ENCODE results near the gene ZNF837.

The ZNF837 gene

DNA sequence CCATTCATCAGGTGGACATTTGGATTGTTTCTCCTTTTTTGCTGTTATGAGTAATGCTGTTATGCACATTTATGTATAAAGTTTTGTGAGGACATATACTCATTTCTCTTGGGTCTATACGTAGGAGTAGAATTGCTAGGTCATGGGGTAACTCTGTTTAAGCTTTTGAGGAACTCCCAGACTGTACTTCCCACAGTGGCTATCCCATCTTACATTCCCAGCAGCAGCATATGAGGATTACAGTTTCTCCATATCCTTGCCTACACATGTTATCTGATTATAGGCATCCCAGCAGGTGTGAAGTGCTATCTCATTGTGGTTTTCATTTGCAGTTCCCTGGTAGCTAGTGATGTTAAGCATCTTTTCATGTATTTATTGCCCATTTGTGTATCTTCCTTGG, 48.1 kb downstream of the ZNF837 start:
- Histone ChIP-seq H3K9me3 (ENCODE audit: control insufficient read depth, low read length) (no peaks in the 10 kb centered on the region), H3K4me3 (ENCODE audit: insufficient read depth, low read depth, low read length) (no peak overlapping the region), H3K4me1 (ENCODE audit: control insufficient read depth, insufficient read depth, low read length) (no peaks in the 10 kb centered on the region), H3K36me3 (ENCODE audit: control insufficient read depth, insufficient read depth, low read length) (peaks cover under 1% of the 10 kb centered on the region), H3K27ac (ENCODE audit: insufficient read depth, low read depth, low read length, poor library complexity, severe bottlenecking) (no peak overlapping the region), H3K27me3 (ENCODE audit: control insufficient read depth, insufficient read depth, low read length, poor library complexity, severe bottlenecking) (no peaks in the 10 kb centered on the region)
- WGBS, 2 experiments: 90 to 100% methylated on average over 1 of the region's 1 CpG

DNA sequence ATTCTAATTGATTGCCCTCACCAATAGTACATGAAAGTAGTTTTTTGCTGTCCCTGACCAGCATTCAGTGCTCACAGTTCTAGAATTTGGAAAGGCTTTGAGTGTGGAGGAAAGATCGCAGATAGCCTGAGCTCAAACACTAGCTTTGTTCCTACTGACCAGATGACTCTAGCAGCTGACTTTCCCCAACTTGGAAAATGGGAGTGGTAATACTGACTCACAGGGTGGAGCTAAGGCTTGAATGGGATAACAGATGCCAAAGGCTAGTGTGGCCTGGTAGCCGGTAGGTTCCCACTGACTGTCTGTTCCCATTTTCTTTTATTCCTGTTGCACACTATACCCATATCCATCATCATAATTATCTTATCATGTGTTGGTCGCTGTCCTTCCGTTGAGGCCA, 50.4 kb downstream of the ZNF837 start:
- 85 to 87% methylated on average over 4 of the region's 4 CpGs for WGBS, 2 experiments
- Histone ChIP-seq H3K27ac (ENCODE audit: insufficient read depth, low read depth, low read length, poor library complexity, severe bottlenecking) (no peak overlapping the region), H3K27me3 (ENCODE audit: control insufficient read depth, insufficient read depth, low read length, poor library complexity, severe bottlenecking) (no peaks in the 10 kb centered on the region)

DNA sequence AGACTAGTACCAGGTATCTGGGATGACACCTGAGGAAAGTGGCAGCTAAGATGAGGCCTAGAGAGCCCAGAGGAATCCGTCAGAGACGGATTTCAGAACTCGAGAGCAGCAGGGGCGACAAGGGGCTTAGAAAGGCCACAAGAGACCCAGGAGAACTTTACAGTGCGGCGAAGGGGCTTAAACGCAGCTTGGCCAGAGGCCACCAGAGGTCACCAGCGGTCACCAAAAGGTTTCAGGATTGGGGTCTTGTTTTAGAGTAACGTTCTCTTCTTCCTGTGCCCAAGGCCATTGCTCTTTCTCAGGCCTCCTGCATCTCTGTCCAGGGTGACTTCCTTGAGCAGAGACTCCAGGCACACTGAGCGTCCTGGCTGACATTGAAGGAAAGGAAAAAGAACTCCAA, 51.8 kb downstream of the ZNF837 start:
- no peaks in the 10 kb centered on the region for H3K9me3 ChIP-seq (ENCODE audit: control insufficient read depth, low read length)
- no peak overlapping the region for H3K4me3 ChIP-seq (ENCODE audit: insufficient read depth, low read depth, low read length)
- peaks cover 8% of the 10 kb centered on the region for H3K4me1 ChIP-seq (ENCODE audit: control insufficient read depth, insufficient read depth, low read length)
- 24 to 28% methylated on average over 10 of the region's 10 CpGs for WGBS, 2 experiments
- H3K27me3 ChIP-seq (ENCODE audit: control insufficient read depth, insufficient read depth, low read length, poor library complexity, severe bottlenecking): no peaks in the 10 kb centered on the region
- no peak overlapping the region for H3K27ac ChIP-seq (ENCODE audit: insufficient read depth, low read depth, low read length, poor library complexity, severe bottlenecking)
- H3K36me3 ChIP-seq (ENCODE audit: control insufficient read depth, insufficient read depth, low read length): no peaks in the 10 kb centered on the region

More for the DNA sequence above, 50.4 kb downstream of the ZNF837 start:
- Histone ChIP-seq H3K36me3 (ENCODE audit: control insufficient read depth, insufficient read depth, low read length) (no peaks in the 10 kb centered on the region), H3K4me3 (ENCODE audit: insufficient read depth, low read depth, low read length) (no peak overlapping the region), H3K9me3 (ENCODE audit: control insufficient read depth, low read length) (no peaks in the 10 kb centered on the region), H3K4me1 (ENCODE audit: control insufficient read depth, insufficient read depth, low read length) (peaks cover 5% of the 10 kb centered on the region)

- Histone ChIP-seq H3K4me3 (ENCODE audit: insufficient read depth, low read depth, low read length) (peak within 1 kb of the TSS; percentile 60), H3K27ac (ENCODE audit: insufficient read depth, low read depth, low read length, poor library complexity, severe bottlenecking) (no peak within 1 kb of the TSS), H3K4me1 (ENCODE audit: control insufficient read depth, insufficient read depth, low read length) (peaks cover 8% of the 10 kb centered on the region), H3K36me3 (ENCODE audit: control insufficient read depth, insufficient read depth, low read length) (no peaks in the 10 kb centered on the region), H3K27me3 (ENCODE audit: control insufficient read depth, insufficient read depth, low read length, poor library complexity, severe bottlenecking) (no peaks in the 10 kb centered on the region), H3K9me3 (ENCODE audit: control insufficient read depth, low read length) (no peaks in the 10 kb centered on the region)
- 1 to 2% methylated on average over 62 of the region's 62 CpGs for WGBS, 2 experiments
Measured at GRCh38 chr19:58326914-58327726, 53.7 kb downstream of the ZNF837 start, which contains the start of gene ZSCAN22. Gene ZSCAN22, plus strand, starts transcription at chr19:58326994. Its CDS starts 7,809 bp downstream, at chr19:58334803.

DNA sequence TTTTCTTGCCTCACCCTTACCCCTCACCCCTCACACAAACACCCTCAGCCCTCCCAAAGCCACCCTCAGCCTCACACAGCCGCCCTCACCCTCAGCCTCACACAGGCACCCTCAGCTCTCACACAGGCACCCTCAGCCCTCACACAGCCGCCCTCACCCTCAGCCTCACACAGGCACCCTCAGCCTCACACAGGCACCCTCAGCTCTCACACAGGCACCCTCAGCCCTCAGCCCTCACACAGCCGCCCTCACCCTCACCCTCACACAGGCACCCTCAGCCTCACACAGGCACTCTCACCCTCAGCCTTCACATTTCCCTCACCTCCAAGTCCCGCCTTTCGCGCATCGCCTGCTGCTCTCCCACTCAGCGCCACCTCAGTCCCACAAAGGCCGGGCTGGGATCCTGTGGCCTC, 54.3 kb downstream of the ZNF837 start:
- H3K27ac ChIP-seq (ENCODE audit: insufficient read depth, low read depth, low read length, poor library complexity, severe bottlenecking): no peak overlapping the region
- WGBS, 2 experiments: 1% methylated on average over 9 of the region's 9 CpGs
- no peaks in the 10 kb centered on the region for H3K36me3 ChIP-seq (ENCODE audit: control insufficient read depth, insufficient read depth, low read length)
- no peaks in the 10 kb centered on the region for H3K27me3 ChIP-seq (ENCODE audit: control insufficient read depth, insufficient read depth, low read length, poor library complexity, severe bottlenecking)
- peaks cover 8% of the 10 kb centered on the region for H3K4me1 ChIP-seq (ENCODE audit: control insufficient read depth, insufficient read depth, low read length)
- H3K9me3 ChIP-seq (ENCODE audit: control insufficient read depth, low read length): no peaks in the 10 kb centered on the region
- H3K4me3 ChIP-seq (ENCODE audit: insufficient read depth, low read depth, low read length): peak overlapping the region; percentile 60

DNA sequence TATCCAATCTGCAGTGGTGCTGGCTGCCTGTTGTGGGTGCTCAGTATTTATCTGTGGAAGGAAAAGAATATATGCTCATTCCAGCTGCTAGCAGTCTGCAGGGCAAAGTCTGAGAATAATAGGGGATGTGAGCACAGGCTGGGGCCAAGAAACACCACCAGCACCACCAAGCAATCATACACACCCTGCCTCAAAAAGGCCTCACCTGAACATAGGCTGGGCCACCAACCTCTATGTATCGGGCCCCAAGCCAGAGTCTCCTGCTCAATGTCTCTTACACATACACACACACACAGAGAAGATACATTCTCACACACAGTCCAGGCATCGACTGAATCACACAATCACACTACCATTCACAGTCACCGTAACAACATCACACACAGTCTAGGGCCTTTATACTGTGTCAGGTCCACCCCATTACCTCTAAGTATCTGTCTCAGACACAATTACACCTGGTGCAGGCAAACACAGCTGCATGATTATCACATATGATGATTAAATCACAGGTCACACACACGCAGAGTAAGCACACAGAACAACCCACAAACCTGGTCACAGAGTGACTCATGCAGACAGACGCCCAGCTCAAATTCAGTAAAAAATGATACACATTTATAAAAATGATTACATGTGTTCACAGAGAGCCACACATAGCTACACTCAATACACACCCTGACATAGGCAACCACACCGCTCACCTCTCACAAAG, 55.4 kb downstream of the ZNF837 start:
- 87 to 94% methylated on average over 6 of the region's 6 CpGs for WGBS, 2 experiments
- H3K4me3 ChIP-seq (ENCODE audit: insufficient read depth, low read depth, low read length): peak overlapping the region; percentile 60
- no peaks in the 10 kb centered on the region for H3K9me3 ChIP-seq (ENCODE audit: control insufficient read depth, low read length)

GRCh38 chr19:58319241-58319640, 61.6 kb downstream of the ZNF837 start:
- H3K27me3 ChIP-seq (ENCODE audit: control insufficient read depth, insufficient read depth, low read length, poor library complexity, severe bottlenecking): no peaks in the 10 kb centered on the region
- H3K4me1 ChIP-seq (ENCODE audit: control insufficient read depth, insufficient read depth, low read length): no peaks in the 10 kb centered on the region
- H3K36me3 ChIP-seq (ENCODE audit: control insufficient read depth, insufficient read depth, low read length): peaks cover 11% of the 10 kb centered on the region
- H3K27ac ChIP-seq (ENCODE audit: insufficient read depth, low read depth, low read length, poor library complexity, severe bottlenecking): no peak overlapping the region
- H3K4me3 ChIP-seq (ENCODE audit: insufficient read depth, low read depth, low read length): no peak overlapping the region
- no peaks in the 10 kb centered on the region for H3K9me3 ChIP-seq (ENCODE audit: control insufficient read depth, low read length)
- WGBS, 2 experiments: 94 to 95% methylated on average over 10 of the region's 10 CpGs

More for the DNA sequence above, 55.4 kb downstream of the ZNF837 start:
- Histone ChIP-seq H3K4me1 (ENCODE audit: control insufficient read depth, insufficient read depth, low read length) (peaks cover 8% of the 10 kb centered on the region), H3K27ac (ENCODE audit: insufficient read depth, low read depth, low read length, poor library complexity, severe bottlenecking) (no peak overlapping the region), H3K36me3 (ENCODE audit: control insufficient read depth, insufficient read depth, low read length) (no peaks in the 10 kb centered on the region), H3K27me3 (ENCODE audit: control insufficient read depth, insufficient read depth, low read length, poor library complexity, severe bottlenecking) (no peaks in the 10 kb centered on the region)

DNA sequence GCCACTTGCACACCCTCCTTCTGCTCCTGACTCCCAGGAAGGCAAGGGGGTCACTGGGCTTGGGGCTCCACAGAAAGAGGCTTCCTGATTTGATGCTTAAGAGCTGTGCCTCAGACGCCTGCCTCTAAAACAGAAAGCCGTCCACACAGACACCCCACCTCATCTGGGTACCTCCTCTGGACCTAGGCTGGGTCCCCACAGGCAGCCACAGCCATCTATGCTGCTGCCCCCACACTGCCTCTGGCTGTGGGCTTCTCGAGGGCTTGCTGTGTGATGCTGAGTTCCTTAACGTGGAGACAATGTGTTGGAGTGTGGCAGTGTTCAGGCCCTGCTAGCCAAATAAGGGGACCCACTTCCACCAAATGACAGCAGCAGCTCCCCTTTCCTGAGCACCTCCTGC, 62.5 kb downstream of the ZNF837 start:
- 81 to 82% methylated on average over 4 of the region's 4 CpGs for whole genome bisulfite sequencing, 2 experiments
- no peak overlapping the region for H3K4me3 ChIP-seq (ENCODE audit: insufficient read depth, low read depth, low read length)
- no peaks in the 10 kb centered on the region for H3K4me1 ChIP-seq (ENCODE audit: control insufficient read depth, insufficient read depth, low read length)
- peaks cover 15% of the 10 kb centered on the region for H3K36me3 ChIP-seq (ENCODE audit: control insufficient read depth, insufficient read depth, low read length)
- no peaks in the 10 kb centered on the region for H3K27me3 ChIP-seq (ENCODE audit: control insufficient read depth, insufficient read depth, low read length, poor library complexity, severe bottlenecking)
- no peak overlapping the region for H3K27ac ChIP-seq (ENCODE audit: insufficient read depth, low read depth, low read length, poor library complexity, severe bottlenecking)
- no peaks in the 10 kb centered on the region for H3K9me3 ChIP-seq (ENCODE audit: control insufficient read depth, low read length)
